Vagina (tissue), 2 donors: ENCODE measurements around the gene SLC30A4.

Source experiments
- CTCF ChIP-seq, 3 experiments: fragments of 450-650 bp in 2 of 3; fragments of 200-600 bp in 1 of 3; sonication (generic) in 1 of 3; IDR thresholded peaks; one replicate each; pipeline ENCODE4 v1.5.1; 2017 to 2019; ENCODE audit warnings: antibody characterized with exemption in 3 of 3, mild to moderate bottlenecking in 2 of 3, moderate library complexity in 2 of 3
- POLR2A ChIP-seq, 2 donors: fragments of 450-650 bp; IDR thresholded peaks; one replicate each; pipeline ENCODE4 v1.6.1; 2017; ENCODE audit warnings: antibody characterized with exemption in 2 of 2, mild to moderate bottlenecking in 2 of 2, moderate library complexity in 2 of 2
- POLR2AphosphoS5 ChIP-seq, 2 donors: sonication (generic); formaldehyde crosslinking; IDR thresholded peaks; one replicate each; pipeline ENCODE4 v1.9.0; 2017; ENCODE audit warnings: antibody characterized with exemption in 2 of 2, mild to moderate bottlenecking in 2 of 2, low read depth in 1 of 2; ENCODE audit not compliant: insufficient read depth in 1 of 2

GRCh38 chr15:45536934-45537333 lies 14.4 kb upstream of the SLC30A4 start:
- TF ChIP-seq POLR2AphosphoS5 (IDR thresholded peaks at IDR 0.05; ENCODE audit: insufficient read depth in 1 of 2, low read depth in 1 of 2): no peak
- TF ChIP-seq CTCF (IDR thresholded peaks at IDR 0.05): no peak
- TF ChIP-seq POLR2A (IDR thresholded peaks at IDR 0.05): no peak
